Measurements from ENCODE around the gene PHF21A.

- TF ChIP-seq CTCF (IDR thresholded peaks at IDR 0.05) (no peak), POLR2A (IDR thresholded peaks at IDR 0.05) (no peak)
These were observed 153.7 kb downstream of the PHF21A start for GRCh38 chr11:45967506-45967905.

All from uterus (tissue), 2 donors.